ENCODE measurements around the gene SLC17A3. TPM values are rescaled to one million over a fixed set of nuclear protein-coding genes. Genes with fewer than 3 reads are reported as not detected.

SLC17A3 gene
- total RNA-seq, 1 donor from 2014 or later = not detected

DNA sequence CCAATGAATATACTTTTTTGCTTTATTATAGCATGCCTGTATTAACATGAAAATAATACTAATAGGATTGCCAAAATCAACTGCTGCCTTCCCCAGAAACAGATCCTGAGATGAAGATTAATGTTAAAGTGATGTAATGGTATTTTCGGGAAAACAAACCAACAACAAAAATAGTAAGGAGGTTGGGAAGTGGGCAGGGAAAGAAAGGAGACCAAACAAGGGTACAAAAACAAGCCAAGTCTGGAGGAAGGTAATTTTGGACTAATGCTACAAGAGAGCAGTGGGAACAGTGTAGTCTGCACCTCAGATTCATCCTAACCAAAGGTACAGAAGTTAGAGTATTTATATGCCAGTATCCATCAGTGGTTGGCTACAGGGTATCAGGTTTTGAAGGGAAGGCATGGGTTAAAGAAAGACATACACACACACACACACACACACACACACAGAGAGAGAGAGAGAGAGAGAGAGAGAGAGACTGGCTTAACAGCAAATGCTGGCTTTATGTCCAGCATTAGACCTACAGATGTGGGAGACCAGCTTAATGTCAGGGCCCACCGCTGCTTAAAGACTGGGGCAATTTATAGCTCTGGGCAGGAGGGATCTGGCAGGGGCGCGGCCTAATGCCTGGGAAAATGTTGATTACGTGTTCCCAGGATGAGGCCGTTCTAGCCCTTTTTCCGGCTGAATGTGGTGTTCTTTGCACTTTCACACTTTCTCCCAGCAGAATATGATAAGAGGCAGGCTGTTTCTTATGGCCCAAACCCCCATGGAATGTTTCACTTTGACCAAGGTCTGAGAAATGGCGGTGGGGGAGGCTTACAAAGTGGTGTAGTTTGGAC lies 38.4 kb downstream of the SLC17A3 start:
- no peaks in the 10 kb centered on the region for H3K36me3 ChIP-seq
- H3K27ac ChIP-seq = peak overlapping the region; percentile 63 to 72
- DNase-seq (ENCODE audit: low spot score in 2 of 2) = no peak
- peaks cover 0 to 9% of the 10 kb centered on the region in 2 donors for H3K4me1 ChIP-seq
- TF ChIP-seq, protein P1, sequence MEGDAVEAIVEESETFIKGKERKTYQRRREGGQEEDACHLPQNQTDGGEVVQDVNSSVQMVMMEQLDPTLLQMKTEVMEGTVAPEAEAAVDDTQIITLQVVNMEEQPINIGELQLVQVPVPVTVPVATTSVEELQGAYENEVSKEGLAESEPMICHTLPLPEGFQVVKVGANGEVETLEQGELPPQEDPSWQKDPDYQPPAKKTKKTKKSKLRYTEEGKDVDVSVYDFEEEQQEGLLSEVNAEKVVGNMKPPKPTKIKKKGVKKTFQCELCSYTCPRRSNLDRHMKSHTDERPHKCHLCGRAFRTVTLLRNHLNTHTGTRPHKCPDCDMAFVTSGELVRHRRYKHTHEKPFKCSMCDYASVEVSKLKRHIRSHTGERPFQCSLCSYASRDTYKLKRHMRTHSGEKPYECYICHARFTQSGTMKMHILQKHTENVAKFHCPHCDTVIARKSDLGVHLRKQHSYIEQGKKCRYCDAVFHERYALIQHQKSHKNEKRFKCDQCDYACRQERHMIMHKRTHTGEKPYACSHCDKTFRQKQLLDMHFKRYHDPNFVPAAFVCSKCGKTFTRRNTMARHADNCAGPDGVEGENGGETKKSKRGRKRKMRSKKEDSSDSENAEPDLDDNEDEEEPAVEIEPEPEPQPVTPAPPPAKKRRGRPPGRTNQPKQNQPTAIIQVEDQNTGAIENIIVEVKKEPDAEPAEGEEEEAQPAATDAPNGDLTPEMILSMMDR (IDR thresholded peaks at IDR 0.05) = no peak
- intact Hi-C loops (cut with DNase I) = no loop called here
- H3K9me3 ChIP-seq = no peaks in the 10 kb centered on the region
- peak overlapping the region; percentile 25 to 28 for H3K4me3 ChIP-seq
- H3K27me3 ChIP-seq = no peaks in the 10 kb centered on the region

DNA sequence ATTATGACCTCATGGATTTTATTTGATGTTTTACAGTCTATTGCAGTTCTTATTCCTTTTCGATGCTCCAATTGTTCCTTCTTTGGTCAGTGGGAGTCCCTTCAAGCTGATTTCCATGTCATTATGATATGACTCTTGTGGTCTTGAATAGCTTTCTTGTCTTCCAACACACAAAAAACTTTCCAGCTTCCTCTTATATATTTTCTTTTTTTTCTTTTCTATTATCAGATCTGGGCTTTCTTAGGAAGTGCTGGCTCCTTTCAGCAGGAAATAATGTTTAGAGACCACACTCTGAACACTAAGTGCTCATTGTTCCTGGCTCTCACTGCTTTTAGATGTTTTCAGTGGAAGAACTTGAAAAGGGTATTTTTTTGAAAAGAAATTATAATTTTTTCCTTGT lies 39.1 kb downstream of the SLC17A3 start:
- no peaks in the 10 kb centered on the region for H3K36me3 ChIP-seq
- peak overlapping the region; percentile 19 to 25 for H3K4me3 ChIP-seq
- intact Hi-C loops (cut with DNase I) = no loop called here
- peaks cover 0 to 9% of the 10 kb centered on the region in 2 donors for H3K4me1 ChIP-seq
- H3K27me3 ChIP-seq = no peaks in the 10 kb centered on the region
- H3K9me3 ChIP-seq = no peaks in the 10 kb centered on the region
- peak overlapping the region; percentile 63 to 72 for H3K27ac ChIP-seq
- TF ChIP-seq, protein P1 (IDR thresholded peaks at IDR 0.05) = no peak
- DNase-seq (ENCODE audit: low spot score in 2 of 2) = no peak

DNA sequence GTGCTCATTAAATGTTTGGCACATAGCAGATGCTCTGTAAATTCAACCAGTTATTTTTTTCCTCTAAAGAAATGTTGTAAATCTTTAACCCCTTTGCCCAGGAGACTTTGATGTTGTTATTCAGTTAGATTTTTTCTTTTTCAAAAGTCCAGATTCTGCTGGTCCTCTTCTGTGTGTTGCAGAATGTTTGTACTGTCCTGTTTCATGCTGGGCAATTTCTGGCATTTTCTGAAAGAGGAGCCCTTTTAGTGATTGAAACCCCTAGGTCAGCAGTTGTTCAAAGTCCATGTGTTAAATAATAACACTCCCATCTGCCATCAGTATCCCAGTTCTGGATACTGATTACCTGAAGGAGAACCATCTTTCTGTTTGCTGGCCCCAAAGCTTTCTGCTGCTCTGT lies 40.9 kb downstream of the SLC17A3 start:
- TF ChIP-seq, protein P1 (IDR thresholded peaks at IDR 0.05) = no peak
- H3K27ac ChIP-seq = no peak overlapping the region
- H3K4me3 ChIP-seq = no peak overlapping the region
- H3K36me3 ChIP-seq = no peaks in the 10 kb centered on the region
- no peaks in the 10 kb centered on the region for H3K9me3 ChIP-seq
- intact Hi-C loops (cut with DNase I) = no loop called here
- peaks cover 0 to 9% of the 10 kb centered on the region in 2 donors for H3K4me1 ChIP-seq
- H3K27me3 ChIP-seq = no peaks in the 10 kb centered on the region
- DNase-seq (ENCODE audit: low spot score in 2 of 2) = no peak

DNA sequence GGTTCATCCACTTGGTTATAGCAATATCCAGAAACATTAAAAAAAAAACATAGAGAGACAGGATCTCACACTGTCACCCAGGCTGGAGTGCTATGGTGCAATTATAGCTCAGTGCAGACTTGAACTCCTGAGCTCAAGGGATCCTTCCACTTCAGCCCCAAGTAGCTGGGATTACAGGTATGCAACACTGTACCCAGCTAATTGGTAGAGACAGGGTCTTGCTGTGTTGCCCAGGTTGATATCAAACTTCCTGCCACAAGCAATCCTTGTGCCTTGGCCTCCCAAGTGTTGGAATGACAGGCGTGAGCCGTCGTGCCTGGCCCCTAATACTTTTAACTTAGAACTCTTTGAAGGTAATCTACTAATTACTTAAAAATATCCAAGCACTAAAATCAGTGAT lies 41.4 kb downstream of the SLC17A3 start:
- Histone ChIP-seq H3K4me1 (peaks cover 0 to 9% of the 10 kb centered on the region in 2 donors), H3K9me3 (no peaks in the 10 kb centered on the region), H3K36me3 (no peaks in the 10 kb centered on the region), H3K4me3 (no peak overlapping the region), H3K27me3 (no peaks in the 10 kb centered on the region), H3K27ac (no peak overlapping the region)
- no peak for DNase-seq (ENCODE audit: low spot score in 2 of 2)
- TF ChIP-seq, protein P1 (IDR thresholded peaks at IDR 0.05) = no peak
- intact Hi-C loops (cut with DNase I) = no loop called here

DNA sequence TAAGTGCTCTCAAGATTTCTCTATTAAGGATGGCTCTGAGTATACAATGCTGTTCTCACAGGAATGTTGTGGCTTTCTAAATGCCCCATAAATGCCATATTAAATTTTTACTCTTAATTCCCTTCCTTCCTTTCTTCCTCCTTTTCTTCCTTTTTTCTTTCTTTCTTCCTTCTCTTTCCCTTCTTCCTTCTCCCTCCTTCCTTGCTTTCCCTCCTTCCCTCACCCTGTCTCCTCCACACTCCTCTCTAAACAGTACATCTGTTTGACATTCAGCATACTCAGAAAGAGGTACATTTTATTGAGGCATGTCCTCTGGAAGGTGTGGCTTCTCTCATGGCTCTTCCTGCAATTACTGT lies 41.8 kb downstream of the SLC17A3 start:
- H3K4me3 ChIP-seq = no peak overlapping the region
- no peak for DNase-seq (ENCODE audit: low spot score in 2 of 2)
- no peaks in the 10 kb centered on the region for H3K9me3 ChIP-seq
- peaks cover 0 to 9% of the 10 kb centered on the region in 2 donors for H3K4me1 ChIP-seq
- H3K27me3 ChIP-seq = no peaks in the 10 kb centered on the region
- no peak overlapping the region for H3K27ac ChIP-seq
- no peaks in the 10 kb centered on the region for H3K36me3 ChIP-seq
- intact Hi-C loops (cut with DNase I) = no loop called here
- TF ChIP-seq, protein P1 (IDR thresholded peaks at IDR 0.05) = no peak
